GM12878 (cell line): Measurements from ENCODE around the gene SPOCK1.

Experiments
- EP300 ChIP-seq, 2 experiments: fragments of 150-350 bp in 1 of 2; IDR thresholded peaks; 2 replicates each; pipeline ENCODE4 v1.6.1; 2011 to 2012; ENCODE audit warnings: low read depth in 2 of 2, low read length in 2 of 2, borderline replicate concordance in 1 of 2, improper control_type of control experiment in 1 of 2, inconsistent platforms in 1 of 2; ENCODE audit not compliant: control insufficient read depth in 1 of 2
- SMC3 ChIP-seq: IDR thresholded peaks from 2 replicates; pipeline ENCODE4 v1.6.1; 2011; ENCODE audit warnings: low read length, improper control_type of control experiment, borderline replicate concordance
- YBX1 ChIP-seq: fragments of 450-650 bp; IDR thresholded peaks from 2 replicates; pipeline ENCODE4 v1.6.1; 2016; ENCODE audit warnings: antibody characterized with exemption

GRCh38 chr5:136999787-137000186, 499.3 kb downstream of the SPOCK1 start:
- TF ChIP-seq SMC3 (no peak), EP300 (IDR thresholded peaks at IDR 0.05; ENCODE audit: borderline replicate concordance in 1 of 2, control insufficient read depth in 1 of 2, low read depth in 2 of 2, low read length in 2 of 2) (no peak), YBX1 (no peak)
